TTC549 (cell line): Measurements from ENCODE around the gene ZNF860.
"Not testable (repeated sequence)": the region's sequence is repeated elsewhere in the genome, so short reads cannot be mapped to it uniquely, and the experiment has no call there.

Experiments
- FAIRE-seq: peaks from 2 replicates; lab custom pipeline; 2012; peaks lifted over from hg19 to GRCh38; lab: Jason Lieb, UNC

The ZNF860 gene

GRCh38 chr3:31999907-32000439 is 18.4 kb downstream of the ZNF860 start:
- no peak for FAIRE-seq

GRCh38 chr3:32000877-32001276 is 19.3 kb downstream of the ZNF860 start:
- FAIRE-seq = no peak

GRCh38 chr3:32002561-32003368 is 21.2 kb downstream of the ZNF860 start:
- no peak for FAIRE-seq

- no peak for FAIRE-seq
Measured at GRCh38 chr3:32003380-32003779, 21.8 kb downstream of the ZNF860 start.

- no peak for FAIRE-seq
Measured at GRCh38 chr3:32004113-32004765, 22.7 kb downstream of the ZNF860 start.

- FAIRE-seq = no peak
Measured at GRCh38 chr3:32009101-32009500, 27.6 kb downstream of the ZNF860 start.

- FAIRE-seq = no peak
Measured at GRCh38 chr3:32009957-32010356, 28.4 kb downstream of the ZNF860 start.

GRCh38 chr3:32010699-32011098 is 29.1 kb downstream of the ZNF860 start:
- not testable (repeated sequence) for FAIRE-seq

- FAIRE-seq = not testable (repeated sequence)
Measured at GRCh38 chr3:32015638-32016037, 34.1 kb downstream of the ZNF860 start.

- no peak for FAIRE-seq
Measured at GRCh38 chr3:32017286-32017685, 35.7 kb downstream of the ZNF860 start.

GRCh38 chr3:32018757-32019564 is 37.4 kb downstream of the ZNF860 start:
- FAIRE-seq = peak; percentile 78

GRCh38 chr3:32021155-32021554 is 39.6 kb downstream of the ZNF860 start:
- FAIRE-seq = no peak

- FAIRE-seq = no peak
Measured at GRCh38 chr3:32021748-32022147, 40.2 kb downstream of the ZNF860 start.

GRCh38 chr3:32022947-32023346 is 41.4 kb downstream of the ZNF860 start:
- no peak for FAIRE-seq

- FAIRE-seq = no peak
Measured at GRCh38 chr3:32026593-32026992, 45.0 kb downstream of the ZNF860 start.

GRCh38 chr3:32037932-32038267 is 56.4 kb downstream of the ZNF860 start:
- FAIRE-seq = no peak

GRCh38 chr3:32041316-32041715 is 59.8 kb downstream of the ZNF860 start:
- no peak for FAIRE-seq
